CD4-positive, alpha-beta T cell treated with Interleukin-10 for 1 hour (primary cell): Measurements from ENCODE around the gene ELF1.
"Not testable (repeated sequence)": the region's sequence is repeated elsewhere in the genome, so short reads cannot be mapped to it uniquely, and the experiment has no call there.

ENCODE experiments used
- DNase-seq: peaks from one replicate; pipeline ENCODE4 v3.0.0-alpha.2; 2020

The ELF1 gene

DNA sequence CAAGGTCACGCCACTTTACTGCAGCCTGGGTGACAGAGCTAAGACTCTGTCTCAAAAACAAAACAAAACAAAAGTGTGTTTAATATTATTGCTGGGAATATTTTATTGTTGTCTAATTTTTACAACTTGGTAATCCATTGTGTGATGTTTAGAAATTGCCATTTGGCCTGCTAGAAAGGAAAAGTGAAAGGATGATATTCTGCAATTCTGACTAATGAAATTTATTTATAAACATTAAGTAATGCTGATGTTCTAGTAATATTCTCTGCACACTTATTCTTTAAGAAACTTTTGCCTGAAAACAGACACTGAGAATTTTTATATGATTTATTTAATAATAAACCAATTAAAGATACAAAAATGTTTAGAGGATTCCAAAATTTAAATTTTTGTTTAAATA is 87.4 kb downstream of the ELF1 start:
- DNase-seq, result no peak

GRCh38 chr13:40929883-40930282 is 89.2 kb downstream of the ELF1 start:
- not testable (repeated sequence) for DNase-seq

DNA sequence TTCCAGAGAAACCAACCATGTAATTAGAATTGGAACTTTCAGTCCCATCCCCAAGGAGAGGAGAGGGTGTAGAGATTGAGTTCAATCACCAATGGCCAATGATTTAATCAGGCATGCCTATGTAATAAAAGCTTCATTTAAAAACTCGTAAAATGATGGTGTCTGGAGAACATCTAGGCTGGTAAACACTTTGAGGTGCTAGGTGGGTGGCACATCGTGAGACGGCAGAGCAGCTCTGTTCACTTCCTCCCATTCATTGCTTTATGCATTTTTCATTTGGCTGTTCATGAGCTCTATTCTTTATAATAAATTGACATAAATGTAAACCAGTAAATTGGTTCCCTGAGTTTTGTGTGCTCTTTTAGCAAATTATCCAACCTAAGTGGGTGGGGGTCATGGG is 90.1 kb downstream of the ELF1 start:
- peak; percentile 4 for DNase-seq

DNA sequence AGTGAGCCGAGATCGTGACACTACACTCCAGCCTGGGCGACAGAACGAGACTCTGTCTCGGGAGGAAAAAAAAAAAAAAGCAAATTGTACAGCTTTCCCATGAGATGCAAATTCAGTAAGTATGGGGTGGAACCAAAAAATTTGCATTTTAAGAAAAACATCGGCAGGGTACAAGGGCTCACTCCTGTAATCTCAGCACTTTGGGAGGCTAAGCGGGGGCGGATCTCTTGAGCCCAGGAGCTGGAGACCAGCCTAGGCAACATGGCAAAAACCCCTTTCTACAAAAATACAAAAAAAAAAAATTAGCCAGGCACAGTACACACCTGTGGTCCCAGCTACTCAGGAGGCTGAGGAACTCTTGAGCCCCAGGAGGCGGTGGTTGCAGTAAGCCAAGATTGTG is 91.2 kb downstream of the ELF1 start:
- no peak for DNase-seq

DNA sequence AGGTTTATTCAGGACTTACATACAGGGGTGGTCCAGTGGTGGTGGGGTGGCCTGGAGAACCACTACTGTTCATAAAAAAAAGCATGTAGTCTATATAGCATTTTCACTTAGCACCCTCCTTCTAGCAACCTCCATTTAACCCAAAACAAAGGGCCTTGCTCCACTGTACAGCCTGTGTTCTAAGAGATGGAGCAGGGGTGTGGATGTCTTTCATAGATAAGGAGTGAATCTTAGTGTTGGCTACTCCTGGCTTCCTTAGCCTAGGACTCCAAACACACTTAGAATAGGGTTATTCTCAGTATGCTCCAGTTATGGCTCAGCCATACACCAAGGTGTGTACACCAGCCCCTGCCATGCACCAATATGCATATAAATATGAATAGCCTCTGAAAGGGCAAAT is 95.2 kb downstream of the ELF1 start:
- DNase-seq, result no peak

GRCh38 chr13:40922437-40923040 is 96.6 kb downstream of the ELF1 start:
- DNase-seq, result no peak

- DNase-seq, result no peak
Observed at GRCh38 chr13:40920826-40921225, 98.3 kb downstream of the ELF1 start.

DNA sequence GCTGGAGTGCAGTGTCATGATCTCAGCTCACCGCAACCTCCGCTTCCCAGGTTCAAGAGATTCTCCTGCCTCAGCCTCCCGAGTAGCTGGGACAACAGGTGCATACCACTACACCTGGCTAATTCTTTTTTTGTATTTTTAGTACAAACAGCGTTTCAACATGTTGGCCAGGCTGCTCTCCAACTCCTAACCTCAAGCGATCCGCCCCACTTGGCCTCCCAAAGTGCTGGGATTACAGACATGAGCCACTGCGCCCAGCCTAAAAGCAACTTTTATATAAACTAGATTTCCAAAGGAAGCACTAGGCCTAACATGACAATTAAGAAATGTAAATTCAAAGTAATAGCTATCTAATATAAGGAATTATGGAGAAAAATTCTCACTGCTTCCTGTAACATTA is 99.2 kb downstream of the ELF1 start:
- not testable (repeated sequence) for DNase-seq

DNA sequence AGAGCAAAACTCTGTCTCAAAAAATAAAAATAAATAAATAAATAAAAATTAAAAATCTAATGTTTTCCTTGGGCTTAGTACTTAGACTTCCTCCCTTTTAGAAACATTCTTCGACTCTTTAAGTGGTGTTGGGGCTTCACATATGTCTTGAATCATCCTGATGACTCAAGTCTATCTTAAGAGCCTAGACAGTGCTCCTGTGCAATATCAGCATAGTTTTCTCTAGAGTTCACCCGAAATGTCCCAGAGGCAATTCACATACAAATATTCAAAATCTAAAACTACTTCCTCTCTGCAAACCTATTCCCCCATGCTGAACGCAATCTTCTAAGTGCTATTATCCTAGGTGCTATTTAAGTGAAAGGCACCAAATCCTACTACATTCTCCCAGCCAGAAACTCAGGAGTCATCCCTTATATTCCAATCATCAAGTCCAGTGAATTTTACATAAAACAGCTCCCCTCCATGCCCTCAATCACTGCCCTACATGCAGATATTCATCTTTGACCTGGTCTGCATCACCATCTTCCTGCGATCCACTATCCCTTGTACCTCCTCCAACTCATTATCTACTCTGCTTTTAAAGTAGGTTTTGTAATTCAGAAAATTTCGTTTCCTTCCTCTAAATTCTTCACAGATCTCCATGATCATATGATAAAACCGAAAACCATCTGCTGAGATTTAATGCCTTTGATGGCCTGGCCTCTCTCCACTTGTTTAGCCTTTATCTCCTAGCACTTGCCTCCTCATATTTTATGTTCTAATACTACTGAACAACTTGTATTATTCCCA is 102.7 kb downstream of the ELF1 start:
- no peak for DNase-seq

DNA sequence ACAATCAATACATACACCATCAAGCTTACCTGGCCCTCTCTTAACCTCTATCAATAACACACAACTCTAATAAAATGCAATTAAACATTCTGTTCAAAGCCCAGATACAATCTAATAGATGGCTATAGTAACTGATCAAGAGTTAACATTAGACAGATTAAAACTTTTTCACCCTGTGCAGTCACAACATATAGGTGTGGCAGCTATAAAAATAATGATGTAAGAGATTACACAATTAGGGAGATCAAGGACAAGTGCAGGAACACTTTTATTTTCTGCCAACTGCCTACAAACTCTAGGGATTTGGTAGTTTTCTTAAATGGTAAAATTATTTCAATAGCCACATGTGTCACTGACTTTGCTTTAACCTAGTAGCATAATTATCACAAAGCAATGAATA is 104.3 kb downstream of the ELF1 start:
- DNase-seq, result not testable (repeated sequence)

- DNase-seq, result no peak
Observed at GRCh38 chr13:40911341-40911740, 107.8 kb downstream of the ELF1 start.

DNA sequence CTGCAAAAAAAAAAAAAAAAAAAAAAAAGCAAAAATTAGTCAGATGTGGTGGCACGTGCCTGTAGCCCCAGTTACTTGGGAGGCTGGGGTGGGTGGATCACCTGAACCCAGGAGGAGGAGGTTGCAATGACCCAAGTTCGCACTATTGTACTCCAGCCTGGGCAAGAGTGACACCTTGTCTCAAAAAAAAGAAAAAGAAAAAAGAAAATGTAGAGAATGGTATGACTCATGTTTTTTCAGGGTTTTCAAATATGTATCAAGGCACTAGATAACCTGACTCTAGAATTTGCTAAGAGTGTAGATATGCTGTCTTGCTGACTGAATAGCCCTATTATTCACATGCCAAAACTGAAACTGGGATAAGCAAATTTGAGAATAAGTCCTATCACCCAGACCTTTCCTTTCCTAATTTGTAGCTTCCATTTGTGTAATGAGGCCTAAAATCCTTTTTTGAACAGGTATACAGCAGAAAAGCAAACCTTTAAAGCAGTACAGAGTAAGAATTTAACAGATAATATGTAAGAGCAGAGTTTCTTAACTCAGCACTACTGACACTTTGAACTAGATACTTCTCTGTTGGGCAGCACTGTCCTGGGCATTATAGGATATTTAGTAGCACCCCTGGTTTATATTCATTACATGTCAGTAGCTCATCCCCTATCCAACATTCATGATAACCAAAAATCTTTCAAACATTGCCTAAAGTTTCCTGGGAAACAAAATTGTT is 108.6 kb downstream of the ELF1 start:
- no peak for DNase-seq

- DNase-seq, result not testable (repeated sequence)
Observed at GRCh38 chr13:40909541-40910200, 109.4 kb downstream of the ELF1 start.

DNA sequence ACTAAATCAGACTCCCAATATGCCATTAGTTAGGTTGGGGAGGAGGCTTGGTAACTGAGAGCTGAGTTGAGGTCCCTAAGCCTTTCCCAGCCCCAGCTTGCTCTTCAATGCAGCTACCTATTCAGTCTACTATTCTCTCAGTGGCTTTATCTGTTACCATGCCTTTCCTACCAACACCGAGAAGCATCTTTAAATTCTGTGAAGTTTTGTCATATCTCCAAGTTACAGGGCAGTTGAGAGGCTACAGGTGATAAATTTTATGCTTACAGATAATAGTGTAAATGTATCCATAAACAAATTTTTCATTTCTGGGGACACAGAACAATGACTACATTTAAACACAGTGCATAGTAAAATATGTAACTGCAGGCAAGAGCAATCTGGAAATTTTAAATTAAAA is 110.6 kb downstream of the ELF1 start:
- DNase-seq, result no peak

GRCh38 chr13:40901032-40901431 is 118.1 kb downstream of the ELF1 start:
- not testable (repeated sequence) for DNase-seq

- DNase-seq, result not testable (repeated sequence)
Observed at GRCh38 chr13:40900568-40900967, 118.5 kb downstream of the ELF1 start.

DNA sequence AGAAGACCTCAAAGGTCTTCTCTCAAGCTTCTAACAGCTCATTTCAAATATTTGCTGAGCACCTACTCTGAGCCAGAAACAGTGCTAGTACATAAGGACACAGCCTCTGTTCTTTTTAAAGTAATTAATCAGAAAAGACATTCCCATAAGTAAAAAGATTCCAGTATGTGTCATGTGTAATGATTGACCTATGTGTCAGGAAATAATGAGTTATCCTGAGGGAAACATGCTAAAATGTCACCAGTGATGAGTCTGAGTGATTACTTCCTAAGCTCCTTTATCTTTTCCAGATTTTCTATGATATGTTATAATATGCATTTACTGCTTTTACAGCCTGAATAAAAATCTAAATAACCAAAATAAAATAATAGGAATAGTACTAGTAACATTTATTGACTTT is 122.1 kb downstream of the ELF1 start:
- DNase-seq, result no peak

GRCh38 chr13:40895227-40896184 is 123.6 kb downstream of the ELF1 start:
- DNase-seq, result no peak

DNA sequence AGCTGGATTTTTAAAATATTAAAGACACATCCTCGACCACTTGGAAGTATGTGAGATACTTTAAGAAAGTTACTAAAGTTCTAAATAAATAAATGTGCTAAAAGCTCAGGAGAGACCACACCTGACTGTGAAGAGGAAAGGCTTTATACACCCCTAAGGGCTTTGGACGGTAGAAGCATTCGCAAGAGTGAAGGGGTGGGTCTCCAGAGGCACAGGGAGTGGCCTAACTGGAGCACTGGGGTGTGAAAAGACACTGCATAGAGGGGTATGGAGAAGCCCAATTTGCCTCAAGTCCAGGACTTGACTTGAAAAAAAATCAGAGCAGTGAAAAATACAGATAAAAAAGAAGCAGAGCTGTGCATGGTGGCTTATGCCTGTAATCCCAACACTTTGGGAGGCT is 125.5 kb downstream of the ELF1 start:
- not testable (repeated sequence) for DNase-seq

DNA sequence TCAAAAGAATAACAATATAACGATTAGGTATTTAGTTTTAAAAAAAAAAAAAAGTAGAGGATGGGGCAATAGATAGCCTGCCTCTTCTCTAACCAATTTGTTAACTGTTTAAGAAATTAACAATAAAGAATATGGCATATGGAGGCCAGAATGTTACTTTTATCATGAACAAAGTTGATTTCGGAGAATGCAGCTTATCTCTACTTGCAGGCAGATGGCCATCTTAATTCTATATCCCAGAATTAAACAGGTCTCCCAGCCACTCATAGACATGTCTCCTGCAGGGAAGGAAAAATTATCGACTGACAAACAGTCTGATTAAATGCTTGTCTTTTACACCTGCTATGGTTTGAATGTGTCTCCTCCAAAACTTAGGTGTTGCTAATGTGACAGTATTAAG is 133.1 kb downstream of the ELF1 start:
- no peak for DNase-seq

- DNase-seq, result not testable (repeated sequence)
Observed at GRCh38 chr13:40884175-40884574, 134.9 kb downstream of the ELF1 start.
